Occipital lobe (tissue), 2 donors: ENCODE measurements around the gene KLHDC9. TPM values are rescaled to one million over a fixed set of nuclear protein-coding genes. Genes with fewer than 3 reads are reported as not detected.
"Not testable (repeated sequence)": the region's sequence is repeated elsewhere in the genome, so short reads cannot be mapped to it uniquely, and the experiment has no call there.

Source experiments
- DNase-seq: peaks from one replicate; lab custom pipeline; 2025; lab: John Stamatoyannopoulos, UW
- total RNA-seq: library from RNA; depleted of rRNA; stranded (reverse); fragments of >200 nt; gene quantifications from one replicate; pipeline ENCODE4 v1.2.3, GENCODE V29; 2014

The KLHDC9 gene, protein sequence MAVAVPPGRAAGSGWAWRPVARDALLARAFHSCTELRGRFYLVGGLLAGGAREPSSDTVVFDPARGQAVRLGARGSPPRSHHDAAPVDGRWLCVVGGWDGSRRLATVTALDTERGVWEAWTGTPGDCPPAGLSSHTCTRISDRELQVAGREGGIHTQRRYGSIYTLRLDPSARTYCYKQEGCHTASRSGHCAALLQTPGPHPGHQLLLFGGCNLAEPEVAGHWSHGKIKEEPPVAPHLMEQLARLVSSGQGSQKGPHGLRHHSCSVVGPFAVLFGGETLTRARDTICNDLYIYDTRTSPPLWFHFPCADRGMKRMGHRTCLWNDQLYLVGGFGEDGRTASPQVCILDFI
- 0.78 TPM for total RNA-seq

GRCh38 chr1:161098210-161099068 is at the start of gene KLHDC9:
Gene KLHDC9, plus strand, starts transcription at chr1:161098361. Its CDS starts 175 bp downstream, at chr1:161098536.
- DNase-seq = peak; percentile 79

DNA sequence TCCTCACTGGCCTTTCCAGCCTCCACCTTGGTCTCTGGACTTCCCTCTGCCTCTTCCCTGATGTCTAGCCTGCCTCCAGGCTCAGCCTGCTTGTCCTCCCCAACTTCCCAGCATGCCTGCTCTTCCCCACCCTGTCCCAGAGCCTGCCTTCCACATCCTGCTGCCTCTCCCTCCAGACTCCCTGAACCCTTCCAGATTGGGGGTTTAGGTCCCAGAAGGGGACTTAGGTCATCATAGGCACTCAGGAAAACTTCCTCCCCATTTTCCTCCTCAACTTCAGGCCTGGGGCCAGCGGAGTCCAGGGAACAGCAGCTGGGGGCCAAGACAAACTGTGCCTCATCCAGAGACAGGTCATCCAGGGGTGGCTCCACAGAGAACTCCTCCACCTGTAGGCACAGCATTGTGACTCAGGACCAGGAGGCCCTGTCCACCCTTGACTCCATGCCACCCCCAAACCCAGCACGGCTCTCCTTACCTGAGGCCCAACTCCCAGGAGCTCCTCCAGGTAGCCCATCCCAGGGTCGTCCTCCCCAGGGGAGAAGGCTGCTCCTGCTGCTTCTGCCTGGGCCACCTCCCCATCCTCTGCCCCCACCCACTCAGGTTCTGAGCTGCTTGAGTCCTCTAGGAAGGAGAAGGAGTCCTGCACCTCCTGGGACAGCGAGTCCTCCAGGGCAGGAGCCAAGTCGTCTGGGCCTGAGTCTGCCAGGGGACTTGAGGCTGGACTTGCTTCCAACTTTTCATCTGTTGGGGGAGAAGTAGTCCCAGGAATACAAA is 49.0 kb upstream of the KLHDC9 start:
- no peak for DNase-seq

GRCh38 chr1:161051219-161051618 is 46.9 kb upstream of the KLHDC9 start:
- no peak for DNase-seq

DNA sequence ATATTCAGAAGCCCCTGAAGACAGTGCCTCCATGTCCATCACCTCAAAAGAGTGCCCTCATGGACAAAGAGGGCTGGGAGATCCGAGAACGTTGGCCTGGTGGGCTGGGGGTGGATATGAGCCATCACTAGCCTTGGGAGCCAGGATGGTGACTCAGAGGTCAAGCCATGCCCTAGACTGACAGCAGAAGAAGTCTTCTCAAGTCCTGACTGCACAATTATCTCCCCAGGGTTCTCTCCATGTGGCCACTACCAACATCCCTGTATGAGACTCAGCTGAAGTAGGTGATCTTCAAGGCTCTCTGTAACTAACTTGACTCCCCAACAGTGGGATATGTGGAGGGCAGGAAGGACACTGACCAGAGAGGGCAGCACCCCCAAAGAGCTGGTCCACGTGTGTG is 45.3 kb upstream of the KLHDC9 start:
- DNase-seq = no peak

DNA sequence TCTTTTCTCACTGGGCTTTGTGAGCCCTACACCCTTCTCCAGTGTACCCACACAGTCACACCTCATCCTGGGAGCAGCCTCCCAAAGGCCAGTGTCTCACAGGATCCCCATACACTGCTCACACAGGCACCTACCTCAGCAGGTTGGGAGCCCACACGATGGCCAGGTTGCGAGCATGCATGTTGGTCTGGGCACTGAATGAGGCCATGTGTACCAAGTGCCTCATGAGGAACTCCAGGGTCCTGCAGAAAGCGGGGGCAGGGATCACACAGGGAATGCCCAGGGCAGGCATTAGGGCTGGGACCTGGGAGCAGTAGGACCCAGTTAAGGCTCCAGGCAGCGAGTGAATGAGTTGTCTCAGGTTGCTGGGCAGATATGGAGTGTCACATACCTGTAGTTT is 43.9 kb upstream of the KLHDC9 start:
- no peak for DNase-seq

- no peak for DNase-seq
Measured at GRCh38 chr1:161054805-161055204, 43.4 kb upstream of the KLHDC9 start.

- DNase-seq = no peak
Measured at GRCh38 chr1:161059293-161059692, 38.9 kb upstream of the KLHDC9 start.

GRCh38 chr1:161061419-161061818 is 36.7 kb upstream of the KLHDC9 start:
- DNase-seq = no peak

GRCh38 chr1:161063936-161064335 is 34.2 kb upstream of the KLHDC9 start:
- DNase-seq = not testable (repeated sequence)

DNA sequence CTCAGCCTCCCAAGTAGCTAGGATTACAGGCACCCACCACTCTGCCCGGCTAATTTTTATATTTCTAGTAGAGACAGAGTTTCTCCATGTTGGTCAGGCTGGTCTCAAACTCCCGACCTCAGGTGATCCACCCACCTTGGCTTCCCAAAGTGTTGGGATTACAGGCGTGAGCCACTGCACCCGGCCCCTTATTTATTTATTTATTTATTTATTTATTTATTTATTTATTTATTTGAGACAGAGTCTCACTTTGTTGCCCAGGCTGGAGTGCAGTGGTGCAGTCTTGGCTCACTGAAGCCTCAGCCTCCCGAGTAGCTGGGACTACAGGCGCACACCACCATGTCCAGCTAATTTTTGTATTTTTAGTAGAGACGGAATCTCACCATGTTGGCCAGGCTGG is 32.5 kb upstream of the KLHDC9 start:
- DNase-seq = not testable (repeated sequence)

DNA sequence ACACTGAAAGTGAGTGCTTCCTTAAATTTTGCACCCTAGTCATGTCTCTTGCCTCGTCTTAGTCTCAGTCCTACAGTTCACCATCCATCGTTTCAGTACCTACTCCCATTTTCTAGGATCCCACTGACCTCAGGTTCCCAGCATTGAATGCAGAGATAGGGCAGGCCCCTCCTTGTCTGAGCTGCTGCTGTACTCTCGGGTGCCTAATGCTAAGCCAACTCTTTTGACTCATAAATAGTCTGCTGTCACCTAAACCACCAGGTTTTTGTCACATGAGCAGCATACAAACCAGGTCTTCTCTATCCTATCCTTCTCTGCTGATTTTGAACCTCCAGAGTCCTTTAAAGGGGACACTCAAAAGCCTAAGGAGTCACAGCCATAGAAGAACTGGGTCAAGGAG is 31.5 kb upstream of the KLHDC9 start:
- no peak for DNase-seq

- DNase-seq = no peak
Measured at GRCh38 chr1:161068306-161069234, 29.6 kb upstream of the KLHDC9 start.

GRCh38 chr1:161069241-161069640 is 28.9 kb upstream of the KLHDC9 start:
- DNase-seq = no peak

GRCh38 chr1:161069731-161070270 is 28.4 kb upstream of the KLHDC9 start, which contains the start of gene ARHGAP30:
Gene ARHGAP30, minus strand, starts transcription at chr1:161069891. Its CDS starts 267 bp downstream, at chr1:161069624.
- no peak for DNase-seq

GRCh38 chr1:161070761-161071160 is 27.4 kb upstream of the KLHDC9 start:
- no peak for DNase-seq

- no peak for DNase-seq
Measured at GRCh38 chr1:161071886-161072371, 26.2 kb upstream of the KLHDC9 start.

DNA sequence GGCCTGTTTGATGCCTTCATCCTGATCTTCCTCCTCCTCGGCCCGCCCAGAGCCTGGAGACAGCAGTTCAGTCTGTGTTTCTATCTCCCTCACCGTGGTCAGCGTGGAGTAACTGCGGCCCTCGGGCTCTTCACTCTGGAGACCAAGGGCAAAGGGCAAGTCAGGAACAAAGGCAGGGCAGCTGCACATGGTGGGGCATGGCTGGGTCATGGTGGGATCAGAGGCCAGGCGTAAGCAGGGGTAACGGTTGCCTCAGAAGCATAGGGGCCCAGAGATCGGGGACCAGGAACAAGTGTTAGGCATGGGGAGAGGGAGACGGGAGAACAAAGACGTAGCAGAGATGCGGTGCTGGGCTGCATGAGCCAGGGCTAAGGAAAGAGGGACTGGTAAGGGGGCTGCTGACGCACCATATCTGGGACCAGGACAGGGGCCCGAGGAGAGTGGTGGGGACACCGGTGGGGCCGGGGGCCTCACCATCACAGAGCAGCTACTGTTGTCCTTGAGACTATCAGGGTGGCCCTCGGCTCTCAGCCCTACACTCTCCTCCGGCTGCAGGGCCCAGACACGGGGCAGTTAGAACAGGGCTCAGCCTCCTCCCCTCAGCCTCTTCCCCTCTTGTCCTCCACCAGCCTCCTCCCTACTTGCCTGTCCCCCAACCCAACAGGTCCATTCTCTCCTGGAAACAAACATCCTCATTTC is 25.3 kb upstream of the KLHDC9 start:
- DNase-seq = no peak

GRCh38 chr1:161073474-161074121 is 24.6 kb upstream of the KLHDC9 start:
- no peak for DNase-seq
